Astrocyte of the spinal cord (primary cell): Measurements from ENCODE around the gene LIMS2.

ENCODE experiments used
- DNase-seq: peaks from one replicate; pipeline ENCODE4 v3.0.0; 2011; ENCODE audit warnings: low read depth, low spot score
- H3K4me3 ChIP-seq: 2 replicates; pipeline ENCODE4 v1.5.1; 2011; ENCODE audit warnings: low read depth, mild to moderate bottlenecking, low read length, moderate library complexity
- in situ Hi-C: cut with HindIII; loops from 2 replicates; pipeline ENCODE4 v1.10.0; 2017; ENCODE audit warnings: low sequenced_read_pairs
- TF ChIP-seq, protein P1 (sequence below): IDR thresholded peaks from 2 replicates; pipeline ENCODE4 v1.5.1; 2012; ENCODE audit warnings: low read depth, mild to moderate bottlenecking, low read length, inconsistent platforms

The LIMS2 gene

DNA sequence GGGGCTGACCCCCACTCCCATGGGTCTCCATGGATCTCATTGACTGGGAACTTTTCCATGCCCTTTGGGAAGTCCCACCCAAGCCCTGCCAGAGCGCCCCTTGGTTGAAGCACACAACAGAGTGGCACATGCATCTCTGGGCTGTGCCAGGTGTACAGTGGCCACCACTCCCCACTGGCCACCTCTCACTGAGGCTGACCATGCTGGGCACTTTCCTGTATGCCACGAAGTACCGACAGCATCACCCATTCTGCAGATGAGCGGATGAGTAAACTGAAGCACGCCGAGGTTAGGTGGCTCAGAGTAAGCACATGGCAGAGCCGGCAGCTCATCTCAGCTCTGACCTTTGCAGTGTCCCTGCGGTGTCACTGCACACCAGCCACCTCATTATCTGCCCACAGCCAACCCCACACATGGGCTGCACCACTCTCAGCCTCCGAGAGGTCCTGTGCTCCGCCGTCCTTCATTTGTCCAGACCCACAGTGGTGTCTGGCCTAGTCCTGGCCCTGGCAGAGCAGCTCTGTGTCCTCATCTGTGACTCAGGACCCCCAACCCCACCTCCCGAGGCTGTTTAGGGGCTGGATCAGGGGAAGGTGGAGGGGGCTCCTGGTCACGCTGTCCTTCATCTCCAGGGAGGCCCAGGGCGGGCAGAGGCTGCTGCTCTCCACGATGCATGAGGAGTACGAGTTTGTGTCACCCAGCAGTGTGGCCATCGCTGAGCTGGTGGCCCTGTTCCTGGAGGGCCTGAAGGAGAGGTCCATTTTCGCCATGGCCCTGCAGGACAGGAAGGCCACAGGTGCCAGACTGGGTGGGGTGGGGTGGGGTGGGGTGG, 47.4 kb downstream of the LIMS2 start:
- no peak overlapping the region for H3K4me3 ChIP-seq
- no peak for DNase-seq
- TF ChIP-seq, protein P1, sequence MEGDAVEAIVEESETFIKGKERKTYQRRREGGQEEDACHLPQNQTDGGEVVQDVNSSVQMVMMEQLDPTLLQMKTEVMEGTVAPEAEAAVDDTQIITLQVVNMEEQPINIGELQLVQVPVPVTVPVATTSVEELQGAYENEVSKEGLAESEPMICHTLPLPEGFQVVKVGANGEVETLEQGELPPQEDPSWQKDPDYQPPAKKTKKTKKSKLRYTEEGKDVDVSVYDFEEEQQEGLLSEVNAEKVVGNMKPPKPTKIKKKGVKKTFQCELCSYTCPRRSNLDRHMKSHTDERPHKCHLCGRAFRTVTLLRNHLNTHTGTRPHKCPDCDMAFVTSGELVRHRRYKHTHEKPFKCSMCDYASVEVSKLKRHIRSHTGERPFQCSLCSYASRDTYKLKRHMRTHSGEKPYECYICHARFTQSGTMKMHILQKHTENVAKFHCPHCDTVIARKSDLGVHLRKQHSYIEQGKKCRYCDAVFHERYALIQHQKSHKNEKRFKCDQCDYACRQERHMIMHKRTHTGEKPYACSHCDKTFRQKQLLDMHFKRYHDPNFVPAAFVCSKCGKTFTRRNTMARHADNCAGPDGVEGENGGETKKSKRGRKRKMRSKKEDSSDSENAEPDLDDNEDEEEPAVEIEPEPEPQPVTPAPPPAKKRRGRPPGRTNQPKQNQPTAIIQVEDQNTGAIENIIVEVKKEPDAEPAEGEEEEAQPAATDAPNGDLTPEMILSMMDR: no peak
- in situ Hi-C loops: no loop called here

DNA sequence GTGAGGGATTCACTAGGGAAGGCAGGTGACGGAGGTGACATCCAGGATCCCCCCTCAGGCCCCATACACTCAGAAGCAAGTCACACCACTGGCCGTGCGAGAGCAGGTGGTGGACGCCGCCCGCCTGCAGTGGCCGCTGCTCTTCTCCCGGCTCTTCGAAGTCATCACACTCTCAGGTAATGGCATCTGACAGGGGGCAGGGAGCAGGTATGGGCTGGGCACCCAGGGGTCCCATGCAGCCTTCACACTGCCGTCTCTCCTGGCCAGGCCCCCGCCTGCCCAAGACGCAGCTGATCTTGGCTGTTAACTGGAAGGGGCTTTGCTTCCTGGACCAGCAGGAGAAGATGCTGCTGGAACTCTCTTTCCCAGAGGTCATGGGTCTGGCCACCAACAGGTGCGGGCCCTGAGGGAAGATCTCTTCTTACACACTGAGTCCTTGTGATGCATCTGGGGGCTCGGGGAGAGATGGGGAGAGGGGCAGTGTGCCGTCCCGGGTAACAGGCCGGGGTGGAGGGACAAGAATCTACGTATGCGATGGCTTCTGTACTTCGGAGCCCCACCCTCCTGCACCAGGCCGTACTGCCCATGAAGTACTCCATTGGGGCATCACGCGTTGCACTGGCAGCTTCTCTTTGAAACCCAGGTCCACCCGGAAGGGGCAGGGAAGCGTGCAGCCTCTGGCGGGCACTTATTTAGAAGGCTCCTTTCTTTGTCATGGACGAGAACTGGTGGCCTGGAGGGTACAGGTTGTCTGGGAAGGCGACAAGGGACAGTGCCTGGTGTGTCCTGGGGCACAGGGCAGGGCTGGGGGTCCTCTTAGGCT, 48.2 kb downstream of the LIMS2 start:
- TF ChIP-seq, protein P1: no peak
- H3K4me3 ChIP-seq: no peak overlapping the region
- in situ Hi-C loops: no loop called here
- DNase-seq: no peak

DNA sequence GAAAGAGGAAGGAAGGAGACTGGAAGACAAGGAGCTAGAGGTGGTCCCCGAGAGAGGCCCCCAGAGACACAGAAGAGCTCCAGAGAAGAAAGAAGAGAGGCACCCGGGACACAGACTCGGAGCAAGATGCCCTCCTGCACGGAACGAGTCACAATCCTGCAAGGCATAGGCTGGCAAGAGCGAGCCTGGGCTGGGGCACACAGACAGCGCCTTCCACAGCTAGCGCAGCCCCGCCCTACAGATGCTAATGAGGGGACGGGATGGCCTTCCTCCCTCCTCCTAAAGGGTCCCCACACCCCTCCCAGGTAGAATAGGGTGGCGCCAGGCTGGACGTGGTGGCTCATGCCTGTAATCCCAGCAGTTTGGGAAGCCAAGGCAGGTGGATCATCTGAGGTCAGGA, 49.2 kb downstream of the LIMS2 start:
- TF ChIP-seq, protein P1: no peak
- DNase-seq: no peak
- in situ Hi-C loops: no loop called here
- no peak overlapping the region for H3K4me3 ChIP-seq

DNA sequence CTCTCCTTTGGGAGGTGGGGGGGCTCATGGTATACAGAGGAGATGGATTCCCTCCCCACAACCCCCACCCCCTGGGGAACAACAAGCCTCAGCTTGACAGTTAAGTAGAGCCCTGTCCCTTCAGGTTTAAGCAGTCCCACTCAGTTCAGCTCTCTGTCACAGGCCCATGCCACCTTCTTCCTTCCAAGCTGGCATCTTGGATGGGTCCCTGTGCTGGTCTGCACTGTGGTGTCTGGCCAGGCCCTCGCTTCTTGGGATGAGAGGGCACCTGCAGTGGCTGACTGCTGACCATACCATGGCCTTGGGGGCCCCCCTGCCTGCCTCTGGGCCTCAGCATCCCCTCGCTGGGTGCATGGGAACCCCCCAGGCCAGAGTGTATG, 49.8 kb downstream of the LIMS2 start:
- no peak overlapping the region for H3K4me3 ChIP-seq
- DNase-seq: no peak
- in situ Hi-C loops: no loop called here
- TF ChIP-seq, protein P1: no peak

DNA sequence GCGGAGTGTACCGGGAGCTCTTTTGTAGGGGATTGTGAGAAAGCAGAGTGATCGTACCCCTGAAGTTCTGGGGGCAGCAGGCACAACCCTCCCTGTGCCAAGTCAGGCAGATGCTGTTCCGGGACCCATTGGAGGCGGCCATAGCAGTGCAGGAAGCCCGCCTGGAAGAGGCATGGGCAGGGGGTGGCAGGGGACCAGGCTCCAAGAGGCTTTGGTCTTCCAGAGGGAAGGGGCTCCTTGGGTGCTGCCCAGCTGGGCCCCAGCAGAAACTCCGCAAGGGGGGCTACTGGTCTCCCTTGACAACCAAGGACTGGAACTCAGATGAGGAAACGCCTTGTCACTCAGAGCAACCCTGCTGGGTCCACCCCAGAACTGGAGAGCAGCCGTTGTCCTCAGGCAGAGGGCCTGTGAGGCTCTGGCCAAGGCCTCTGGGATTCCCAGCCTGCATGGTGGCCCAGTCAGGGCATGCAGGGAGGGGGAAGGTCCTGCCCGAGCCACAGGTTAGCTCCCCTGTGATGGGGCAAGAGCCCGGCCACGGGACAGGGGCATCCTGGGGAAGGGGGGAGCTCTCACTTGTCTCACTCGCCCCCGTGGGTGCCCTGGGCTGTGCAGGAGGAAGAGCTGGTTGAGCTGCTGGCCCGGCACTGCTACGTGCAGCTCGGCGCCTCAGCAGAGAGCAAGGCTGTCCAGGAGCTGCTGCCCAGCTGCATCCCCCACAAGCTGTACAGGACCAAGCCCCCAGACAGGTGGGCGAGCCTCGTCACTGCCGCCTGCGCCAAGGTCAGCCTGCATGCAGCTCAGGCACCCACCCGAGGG, 50.4 kb downstream of the LIMS2 start:
- no peak overlapping the region for H3K4me3 ChIP-seq
- TF ChIP-seq, protein P1: no peak
- DNase-seq: no peak
- in situ Hi-C loops: no loop called here

DNA sequence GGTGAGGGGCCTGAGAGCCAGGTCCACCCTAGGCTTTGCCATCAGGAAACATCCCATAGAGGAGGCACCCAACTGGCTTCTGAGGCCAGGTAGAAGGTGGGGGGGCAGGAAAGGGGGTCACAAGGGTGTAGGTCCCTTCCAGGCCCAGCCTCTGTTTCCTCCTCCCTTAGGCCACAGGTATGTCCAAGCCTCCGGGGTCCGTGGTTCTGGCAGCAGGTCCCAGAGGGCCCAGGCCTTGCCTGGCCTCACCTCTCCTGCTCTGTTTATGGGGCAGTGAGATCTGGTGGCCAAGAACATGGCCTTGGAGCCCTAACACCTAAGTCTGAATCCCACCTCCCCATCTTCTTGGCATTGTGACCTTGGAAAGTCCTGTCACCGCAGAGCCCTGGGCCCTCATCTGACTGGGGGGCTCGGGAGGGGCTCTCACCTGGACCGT, 51.0 kb downstream of the LIMS2 start:
- in situ Hi-C loops: no loop called here
- no peak for DNase-seq
- TF ChIP-seq, protein P1: no peak
- no peak overlapping the region for H3K4me3 ChIP-seq
